Measurements from ENCODE around the gene SERPINA4. TPM values are rescaled to one million over a fixed set of nuclear protein-coding genes. Genes with fewer than 3 reads are reported as not detected.
A peak's percentile ranks its signal among the peaks of the same experiment; 100 is the strongest.

SERPINA4 gene
- total and polyA plus RNA-seq, 2 of the 13 experiments (the other 11 are each of a cell fraction or from before 2014, with no cell fraction given) = 39.1 to 57.8 TPM

- TF ChIP-seq ZNF318 (CRISPR knock-in tag; IDR thresholded peaks at IDR 0.05) (no peak), NFKBIZ (CRISPR knock-in tag; IDR thresholded peaks at IDR 0.05) (peak; percentile 37; the same call in 1 of the 2 replicates), CENPBD1 (CRISPR knock-in tag; IDR thresholded peaks at IDR 0.05; ENCODE audit: borderline replicate concordance, low read depth) (no peak), HOXA7 (CRISPR knock-in tag; IDR thresholded peaks at IDR 0.05) (no peak), ETV5 (CRISPR knock-in tag; IDR thresholded peaks at IDR 0.05; ENCODE audit: borderline replicate concordance) (peak; percentile 44; the same call in 1 of the 2 replicates), HMG20A (CRISPR knock-in tag; IDR thresholded peaks at IDR 0.05; ENCODE audit: borderline replicate concordance) (peak; percentile 52; the same call in 1 of the 2 replicates), HOXA3 (CRISPR knock-in tag; IDR thresholded peaks at IDR 0.05) (no peak), BHLHE40 (IDR thresholded peaks at IDR 0.05; ENCODE audit: low read length) (peak; percentile 9; the same call in 1 of the 2 replicates), ZNF883 (CRISPR knock-in tag; IDR thresholded peaks at IDR 0.05; ENCODE audit: not compliant biosample characterization) (peak; percentile 31), IKZF4 (CRISPR knock-in tag; IDR thresholded peaks at IDR 0.05; ENCODE audit: borderline replicate concordance, low read depth, not compliant biosample characterization) (no peak), ZBTB46 (CRISPR knock-in tag; IDR thresholded peaks at IDR 0.05; ENCODE audit: borderline replicate concordance) (no peak), ZNF703 (CRISPR knock-in tag; IDR thresholded peaks at IDR 0.05; ENCODE audit: borderline replicate concordance) (peak; percentile 94), GFI1 (CRISPR knock-in tag; IDR thresholded peaks at IDR 0.05; ENCODE audit: borderline replicate concordance) (peak; percentile 92), ZKSCAN5 (CRISPR knock-in tag; IDR thresholded peaks at IDR 0.05) (peak; percentile 69; the same call in 1 of the 2 replicates), SYNCRIP (IDR thresholded peaks at IDR 0.05; ENCODE audit: insufficient read depth, low read depth, low read length) (no peak), MYC (CRISPR knock-in tag; IDR thresholded peaks at IDR 0.05; ENCODE audit: borderline replicate concordance) (no peak), NCOA2 (CRISPR knock-in tag; IDR thresholded peaks at IDR 0.05) (peak; percentile 96), KAT8 (CRISPR knock-in tag; IDR thresholded peaks at IDR 0.05) (peak; percentile 31; the same call in 1 of the 2 replicates), SPEN (CRISPR knock-in tag; IDR thresholded peaks at IDR 0.05; ENCODE audit: low read depth) (no peak)
Observed at GRCh38 chr14:94572637-94573303, 11.5 kb downstream of the SERPINA4 start (continued).

Data from HepG2 (cell line).